Stimulated activated CD4-positive, alpha-beta T cell treated with anti-CD3 and anti-CD28 coated beads, Interleukin-15, amount 100 ng/mL, for 48 hours (primary cell): Measurements from ENCODE around the gene CDK5RAP1.

ENCODE experiments used
- DNase-seq, 2 donors: peaks; one replicate each; pipeline ENCODE4 v3.0.0-alpha.2; 2020; ENCODE audit warnings: low read depth in 2 of 2

CDK5RAP1 gene

GRCh38 chr20:33386673-33387072, 14.6 kb downstream of the CDK5RAP1 start:
- DNase-seq = no peak

DNA sequence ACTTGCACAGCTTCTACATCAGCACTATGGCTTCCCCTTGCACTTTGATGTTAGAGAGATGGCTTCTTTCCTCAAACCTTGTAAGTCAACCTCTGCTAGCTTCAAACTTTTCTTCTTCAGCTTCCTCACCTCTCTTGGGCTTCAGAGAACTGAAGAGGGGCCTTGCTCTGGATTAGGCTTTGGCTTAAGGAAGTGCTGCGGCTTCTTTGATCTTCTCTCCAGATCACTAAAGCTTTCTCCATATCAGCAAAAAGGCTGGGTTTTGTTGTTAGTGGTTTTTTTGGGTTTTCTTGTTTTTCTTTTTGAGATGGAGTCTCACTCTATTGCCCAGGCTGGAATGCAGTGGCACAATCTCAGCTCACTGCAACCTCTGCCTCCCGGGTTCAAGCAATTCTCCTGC, 24.0 kb downstream of the CDK5RAP1 start:
- no peak for DNase-seq

DNA sequence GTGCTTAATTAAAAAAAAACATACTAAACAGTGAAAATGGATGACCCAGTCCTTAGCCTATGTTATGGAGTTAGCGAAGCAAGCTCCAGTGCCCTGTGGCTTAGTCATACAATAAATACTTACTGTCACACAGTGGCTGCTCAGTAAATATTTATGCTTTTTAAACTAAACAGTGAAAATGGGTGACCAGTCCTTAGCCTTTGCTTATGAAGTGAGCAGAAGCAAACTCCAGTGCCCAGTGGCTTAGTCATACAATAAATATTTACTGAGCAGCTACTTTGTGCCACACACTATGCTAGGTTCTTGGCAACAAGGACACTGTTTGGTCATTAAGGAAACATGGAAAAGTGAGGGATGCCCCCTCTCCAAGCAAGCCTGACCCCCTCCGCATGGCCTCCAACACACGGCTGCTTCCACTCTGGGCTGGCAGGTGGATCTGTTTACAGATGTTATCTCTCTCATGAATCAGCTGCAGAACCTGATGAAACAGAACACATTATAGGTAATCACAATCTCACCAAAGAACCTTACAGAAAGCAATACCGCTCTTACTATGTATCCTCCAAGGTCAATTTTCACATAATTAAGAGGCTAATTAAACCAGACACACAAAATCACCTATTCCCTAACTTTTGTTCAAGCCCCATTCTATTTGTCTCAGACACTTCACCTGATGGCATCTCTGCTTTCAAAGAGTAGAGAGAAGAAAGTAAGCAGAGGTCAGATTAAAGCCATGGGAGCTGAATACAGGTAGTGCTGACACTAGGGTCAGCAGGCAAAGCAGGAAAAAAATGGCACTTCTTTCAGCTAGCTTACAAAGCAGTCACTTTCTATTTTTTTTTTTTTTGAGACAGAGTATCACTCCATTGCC, 27.3 kb downstream of the CDK5RAP1 start:
- DNase-seq = no peak

- DNase-seq = no peak
These were observed 28.3 kb downstream of the CDK5RAP1 start for GRCh38 chr20:33372993-33373441.

GRCh38 chr20:33370291-33370690, 31.0 kb downstream of the CDK5RAP1 start:
- DNase-seq = peak; percentile 4 to 22

DNA sequence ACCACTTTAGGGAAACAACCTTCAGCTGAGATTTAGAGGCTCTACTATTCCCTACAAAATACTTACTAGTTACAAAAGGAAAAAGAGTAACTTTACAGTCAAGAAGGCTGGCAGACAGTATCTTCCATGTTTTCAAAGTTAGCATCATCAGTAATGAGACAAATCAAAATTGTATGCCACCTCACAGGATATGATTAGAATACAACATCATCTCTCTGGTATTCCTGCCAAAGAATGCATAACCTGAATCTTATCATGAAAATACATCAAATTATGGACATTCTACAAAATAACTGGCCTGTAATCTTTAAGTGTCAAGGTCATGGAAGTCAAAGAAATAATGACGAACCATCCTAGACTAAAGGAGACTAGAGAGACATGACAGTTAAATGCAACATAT, 38.4 kb downstream of the CDK5RAP1 start:
- DNase-seq = no peak

GRCh38 chr20:33359399-33360261, 41.7 kb downstream of the CDK5RAP1 start:
- no peak for DNase-seq

DNA sequence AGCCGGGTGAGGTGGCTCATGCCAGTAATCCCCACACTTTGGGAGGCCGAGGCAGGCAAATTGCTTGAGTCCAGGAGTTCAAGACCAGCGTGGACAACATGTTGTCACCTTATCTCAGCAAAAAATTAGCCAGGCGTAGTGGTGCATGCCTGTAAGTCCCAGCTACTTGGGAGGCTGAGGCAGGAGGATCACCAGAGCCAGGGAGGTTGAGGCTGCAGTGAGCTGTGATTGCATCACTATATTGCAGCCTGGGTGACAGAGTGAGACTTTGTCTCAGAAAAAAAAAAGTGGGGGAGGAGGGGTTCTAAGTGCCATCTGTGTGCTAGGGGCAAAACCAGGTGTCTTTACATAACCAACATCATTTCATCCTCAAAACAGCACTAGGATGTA, 48.3 kb downstream of the CDK5RAP1 start:
- no peak for DNase-seq

GRCh38 chr20:33352258-33353012, 48.9 kb downstream of the CDK5RAP1 start:
- no peak for DNase-seq

- no peak for DNase-seq
These were observed 49.6 kb downstream of the CDK5RAP1 start for GRCh38 chr20:33351696-33352095.

GRCh38 chr20:33349493-33349892, 51.8 kb downstream of the CDK5RAP1 start:
- no peak for DNase-seq

DNA sequence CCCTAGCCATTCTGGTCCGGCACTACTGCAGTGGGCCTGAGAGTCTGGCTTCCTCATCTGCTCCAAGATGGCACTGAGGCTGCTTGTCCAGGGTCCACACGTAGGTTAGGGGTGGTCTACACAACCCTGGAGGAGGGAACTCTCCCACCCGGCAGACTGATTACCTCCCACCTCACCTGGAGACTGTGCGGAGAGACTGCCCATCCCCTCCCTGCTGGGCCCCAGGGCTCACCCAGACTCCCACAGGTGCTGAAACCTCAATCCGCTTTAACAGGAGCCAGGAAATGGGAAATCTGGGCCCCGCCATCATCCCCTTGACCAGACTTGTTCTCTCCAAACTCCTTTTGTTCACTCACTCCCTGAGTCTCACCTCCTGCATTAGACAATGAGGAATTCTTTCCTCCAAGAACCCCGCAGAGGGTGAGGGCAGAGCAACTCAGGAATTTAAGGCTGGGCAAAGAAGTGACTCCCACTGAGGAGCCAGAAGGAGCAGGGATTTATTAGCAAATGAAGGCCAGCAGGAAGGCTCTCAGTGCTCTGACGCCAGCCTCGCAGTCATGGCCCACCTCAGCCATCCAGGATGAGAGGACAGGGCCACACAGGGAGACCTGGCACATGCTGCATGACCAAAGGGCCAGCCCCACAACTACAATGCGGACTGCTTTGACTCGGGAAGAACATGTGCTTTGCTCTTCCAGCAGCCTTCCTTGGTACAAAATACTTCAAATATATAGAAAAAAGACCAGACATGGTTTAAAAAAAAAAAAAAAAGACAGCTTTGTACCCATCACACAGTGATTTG, 53.0 kb downstream of the CDK5RAP1 start:
- DNase-seq = no peak

GRCh38 chr20:33345342-33345741, 56.0 kb downstream of the CDK5RAP1 start:
- DNase-seq = no peak

GRCh38 chr20:33343521-33343920, 57.8 kb downstream of the CDK5RAP1 start:
- DNase-seq = no peak

DNA sequence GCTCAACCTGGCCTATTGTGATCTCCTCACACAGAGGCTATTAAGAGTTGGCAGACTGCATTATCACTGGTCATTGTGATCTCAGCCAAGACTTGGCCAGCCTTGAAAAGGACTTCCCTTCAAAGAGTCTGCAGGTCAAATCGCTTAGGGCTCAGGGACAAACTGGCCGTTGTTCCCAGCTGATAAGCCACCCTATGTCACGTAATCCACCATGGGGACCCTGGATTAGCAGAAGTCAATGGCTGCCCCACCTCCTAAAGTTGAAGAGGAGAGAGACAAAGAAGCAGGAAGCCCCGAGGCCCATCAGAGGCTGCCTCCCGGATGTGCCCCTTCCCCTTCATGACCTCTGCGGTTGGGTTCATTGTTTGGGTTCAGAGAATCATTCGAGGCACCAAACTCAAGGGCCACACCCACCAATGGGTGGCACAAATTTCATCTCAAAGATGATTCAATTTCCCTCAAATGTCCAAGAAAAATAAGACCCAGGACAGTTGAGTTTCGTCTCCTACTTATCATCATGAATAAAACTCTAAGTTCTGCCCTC, 61.7 kb downstream of the CDK5RAP1 start:
- DNase-seq = no peak

DNA sequence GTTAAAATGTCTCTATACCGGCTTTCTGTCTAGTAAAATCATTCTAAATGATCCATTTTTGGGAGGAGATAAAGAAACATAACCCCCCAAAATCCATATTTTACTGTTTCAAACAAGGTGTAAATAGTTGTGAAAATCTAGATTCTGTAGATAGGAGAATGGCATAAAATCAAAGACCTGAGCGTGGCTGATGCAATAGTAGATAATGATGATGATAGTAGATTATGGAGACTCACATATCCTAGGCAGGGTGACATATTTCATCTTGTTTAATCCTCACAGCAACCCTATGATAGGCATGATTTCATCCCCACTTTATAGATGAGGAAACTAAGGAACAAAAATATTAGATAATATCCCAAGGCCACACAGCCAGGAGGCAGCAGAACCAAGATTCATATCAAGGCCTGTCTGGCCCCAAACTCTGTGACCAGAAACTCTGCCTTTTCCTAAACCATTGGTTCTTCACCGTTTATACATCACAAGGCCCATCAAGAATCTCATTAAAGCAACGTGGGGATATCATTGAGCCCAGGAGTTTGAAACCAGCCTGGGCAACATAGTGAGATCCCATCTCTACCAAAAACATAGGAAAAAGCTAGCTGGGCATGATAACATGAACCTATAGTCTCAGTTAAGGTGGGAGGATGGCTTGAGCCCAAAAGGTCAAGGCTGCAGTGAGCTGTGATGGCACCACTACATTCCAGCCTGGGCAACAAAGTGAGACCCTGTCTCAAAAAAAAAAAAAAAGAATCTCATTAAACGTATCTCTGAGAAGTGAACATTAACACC, 62.7 kb downstream of the CDK5RAP1 start:
- DNase-seq = no peak

DNA sequence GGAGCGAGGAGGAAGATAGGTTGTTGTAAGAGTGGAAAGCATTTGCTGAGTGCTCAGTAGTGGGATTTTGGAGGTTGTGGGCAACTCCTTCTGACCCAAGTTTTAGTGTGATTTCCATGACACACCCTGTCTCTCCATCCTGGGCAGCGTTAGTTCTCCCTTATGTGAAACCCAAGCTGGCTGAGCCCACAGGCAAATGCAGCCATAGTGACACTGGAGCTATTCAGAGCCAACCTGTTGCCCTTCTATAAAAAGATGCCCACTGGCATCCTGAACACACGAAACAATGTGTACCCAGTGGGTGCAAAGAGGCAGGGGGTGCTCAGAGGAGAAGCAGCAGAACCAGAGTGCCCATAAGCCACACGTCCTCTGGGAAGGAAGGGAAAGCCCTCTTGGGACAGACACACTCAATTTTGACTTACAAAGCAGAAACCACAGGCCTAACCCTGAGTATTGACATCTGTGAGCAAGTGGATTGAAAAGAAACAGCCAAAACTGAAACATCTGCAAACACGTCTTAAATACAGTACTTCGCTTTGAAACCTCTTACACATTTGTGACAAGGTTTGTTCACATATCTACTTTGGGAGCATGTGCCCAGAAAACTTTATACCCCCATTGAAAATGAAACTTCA, 63.7 kb downstream of the CDK5RAP1 start:
- no peak for DNase-seq

GRCh38 chr20:33337119-33337518, 64.2 kb downstream of the CDK5RAP1 start:
- DNase-seq = no peak

GRCh38 chr20:33336375-33336774, 64.9 kb downstream of the CDK5RAP1 start:
- DNase-seq = no peak

DNA sequence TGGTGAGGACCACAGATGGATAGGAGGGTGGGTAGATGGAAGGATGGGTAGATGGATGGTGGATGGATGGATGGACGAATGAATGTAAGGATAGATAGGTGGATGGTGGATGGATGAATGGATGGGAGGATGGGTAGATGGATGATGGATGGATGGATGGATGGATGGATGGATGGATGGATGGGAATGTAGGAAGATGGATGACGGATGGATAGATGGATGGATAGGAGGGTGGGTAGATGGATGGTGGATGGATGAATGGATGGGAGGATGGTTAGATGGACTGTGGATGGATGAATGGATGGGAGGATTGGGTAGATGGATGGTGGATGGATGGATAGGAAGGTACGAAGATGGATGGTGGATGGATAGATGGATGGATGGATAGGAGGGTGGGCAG, 67.2 kb downstream of the CDK5RAP1 start:
- no peak for DNase-seq
